GM12891 (cell line): ENCODE measurements around the gene NOS3.

Experiments
- DNase-seq: peaks from one replicate; pipeline ENCODE4 v3.0.0; 2011; ENCODE audit warnings: low spot score; ENCODE audit not compliant: insufficient read length
- FAIRE-seq: peaks from 2 replicates; lab custom pipeline; 2011; peaks lifted over from hg19 to GRCh38; lab: Jason Lieb, UNC
- PAX5 ChIP-seq: IDR thresholded peaks from 2 replicates; pipeline ENCODE4 v1.6.1; 2011; ENCODE audit warnings: low read length, moderate library complexity, mild to moderate bottlenecking; ENCODE audit not compliant: insufficient read depth, severe bottlenecking
- POLR2A ChIP-seq: IDR thresholded peaks from 2 replicates; pipeline ENCODE4 v1.6.1; 2011; ENCODE audit warnings: low read depth, low read length, control low read depth
- POLR2AphosphoS5 ChIP-seq: IDR thresholded peaks from 2 replicates; pipeline ENCODE4 v1.6.1; 2011; ENCODE audit warnings: low read depth, low read length, control low read depth
- POU2F2 ChIP-seq: IDR thresholded peaks from 2 replicates; pipeline ENCODE4 v1.6.1; 2011; ENCODE audit warnings: low read depth, mild to moderate bottlenecking, control low read depth, low read length, moderate library complexity
- SPI1 ChIP-seq: IDR thresholded peaks from 2 replicates; pipeline ENCODE4 v1.6.1; 2011; ENCODE audit warnings: low read depth, low read length, control low read depth
- TAF1 ChIP-seq: IDR thresholded peaks from 2 replicates; pipeline ENCODE4 v1.6.1; 2011; ENCODE audit warnings: low read depth, low read length, control low read depth

NOS3 gene

GRCh38 chr7:150980663-150981062, 10.2 kb upstream of the NOS3 start:
- no peak for DNase-seq
- TF ChIP-seq POLR2A (no peak), POLR2AphosphoS5 (no peak), TAF1 (no peak), PAX5 (no peak), POU2F2 (no peak), SPI1 (no peak)
- no peak for FAIRE-seq

- TF ChIP-seq POU2F2 (no peak), POLR2AphosphoS5 (no peak), TAF1 (no peak), PAX5 (no peak), SPI1 (no peak), POLR2A (no peak)
- FAIRE-seq (no peak), DNase-seq (no peak)
These were observed 9.2 kb upstream of the NOS3 start for GRCh38 chr7:150981644-150982043.

GRCh38 chr7:150982351-150982750, 8.5 kb upstream of the NOS3 start:
- DNase-seq, result no peak
- FAIRE-seq, result no peak
- no peak for TF ChIP-seq PAX5

DNA sequence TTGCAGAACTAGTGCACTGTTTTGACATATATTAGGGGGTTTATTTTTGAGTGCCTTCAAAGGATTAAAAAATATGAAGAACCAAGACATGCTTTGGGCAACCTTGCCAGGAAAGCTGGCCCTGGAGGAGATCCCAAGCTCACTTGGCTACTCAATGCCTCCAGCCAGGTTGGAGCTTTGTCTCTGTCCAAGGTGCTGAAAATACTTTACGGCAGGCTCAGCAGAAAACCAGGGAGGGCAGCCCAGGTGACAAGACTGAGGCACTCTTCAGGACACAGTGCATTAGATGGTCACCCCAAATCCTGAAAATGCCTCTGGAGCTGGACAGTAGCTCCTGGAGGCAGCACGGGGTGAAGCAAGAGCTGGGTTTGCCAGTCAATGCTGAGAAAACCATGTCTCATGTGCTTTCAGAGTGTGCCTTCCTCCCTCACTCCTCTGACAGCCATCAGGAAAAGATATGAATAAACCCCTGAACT, 6.9 kb upstream of the NOS3 start:
- TF ChIP-seq POLR2AphosphoS5 (no peak), SPI1 (no peak), PAX5 (no peak), POU2F2 (no peak), POLR2A (no peak), TAF1 (no peak)
- FAIRE-seq (no peak), DNase-seq (no peak)

GRCh38 chr7:150986099-150986512, 4.7 kb upstream of the NOS3 start:
- no peak for DNase-seq
- peak; percentile 9 for FAIRE-seq

DNA sequence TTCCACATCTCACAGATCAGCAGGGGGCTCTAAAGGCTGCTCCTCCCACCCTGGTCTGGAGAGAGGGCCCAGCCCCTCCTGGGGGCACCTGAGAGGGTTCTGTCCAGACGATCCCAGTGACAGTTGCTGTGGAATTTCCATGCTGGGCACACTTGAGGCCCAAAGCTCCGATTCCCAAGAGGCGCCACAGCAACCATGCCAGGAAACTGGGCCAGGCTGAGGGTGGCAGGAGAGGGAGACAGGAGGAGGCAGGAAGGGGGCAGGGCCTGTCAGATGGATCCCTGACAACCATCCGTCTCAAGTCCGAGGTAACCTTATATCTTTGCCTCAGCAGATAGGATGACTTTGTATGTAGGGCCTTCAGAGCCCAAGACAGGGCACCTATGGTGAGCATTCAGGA, 4.3 kb upstream of the NOS3 start:
- FAIRE-seq, result no peak
- TF ChIP-seq SPI1 (no peak), PAX5 (no peak), TAF1 (no peak), POLR2A (no peak), POU2F2 (no peak), POLR2AphosphoS5 (no peak)
- DNase-seq, result no peak

More at GRCh38 chr7:150986099-150986512, 4.7 kb upstream of the NOS3 start:
- TF ChIP-seq POLR2A, result no peak
- TF ChIP-seq PAX5, result peak; percentile 8

DNA sequence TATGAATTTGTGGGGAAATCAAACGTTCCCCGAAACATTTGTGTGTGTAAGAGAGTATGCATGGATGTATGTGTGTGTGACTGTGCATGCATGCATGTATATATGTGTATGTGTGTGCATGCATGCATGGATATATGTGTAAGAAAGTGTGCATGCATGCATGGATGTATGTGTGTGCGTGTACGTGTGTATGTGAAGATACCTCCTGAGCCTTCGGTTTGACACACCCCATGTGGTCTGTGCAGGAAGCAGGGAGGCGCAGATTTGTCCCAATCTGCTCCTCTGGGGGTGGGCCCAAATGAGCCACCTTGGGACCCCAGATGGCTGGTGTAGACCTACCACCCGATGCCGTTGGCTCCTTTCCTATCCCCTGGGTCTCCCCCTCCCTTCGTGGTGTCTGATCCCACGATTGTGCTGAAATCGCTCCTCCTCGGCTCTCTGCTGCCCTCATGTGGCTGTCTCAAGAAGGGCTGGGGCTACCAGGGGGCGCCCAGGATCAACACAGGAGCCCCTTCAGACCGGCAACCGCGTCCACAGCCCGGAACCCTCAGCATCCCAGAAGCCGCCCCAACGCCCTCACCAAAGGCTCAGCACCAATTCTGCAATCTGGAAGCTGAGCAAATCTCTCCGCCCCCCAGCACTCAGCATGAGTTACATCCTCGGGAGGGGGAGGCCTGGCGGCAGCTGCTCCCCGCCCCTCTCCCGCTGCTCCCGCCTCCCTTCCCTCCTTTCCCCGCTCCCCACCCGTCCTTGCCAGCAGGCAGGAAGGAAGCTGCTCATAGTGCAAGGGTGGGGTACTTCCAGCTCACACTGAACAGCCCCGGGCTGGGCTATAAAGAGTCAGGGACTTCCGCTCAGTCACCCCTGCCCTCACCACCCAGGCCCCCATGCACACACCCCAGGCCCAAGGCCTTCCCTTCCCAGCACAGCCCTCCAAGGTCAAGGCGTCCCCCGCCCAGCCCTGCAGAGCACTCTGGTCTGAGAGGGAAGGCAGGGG, 2.3 kb upstream of the NOS3 start:
- TF ChIP-seq SPI1, result no peak
- no peak for TF ChIP-seq TAF1
- TF ChIP-seq POLR2A, result no peak
- TF ChIP-seq PAX5, result no peak
- no peak for TF ChIP-seq POLR2AphosphoS5
- TF ChIP-seq POU2F2, result no peak
- DNase-seq (peak; percentile 81), FAIRE-seq (peak; percentile 16)

DNA sequence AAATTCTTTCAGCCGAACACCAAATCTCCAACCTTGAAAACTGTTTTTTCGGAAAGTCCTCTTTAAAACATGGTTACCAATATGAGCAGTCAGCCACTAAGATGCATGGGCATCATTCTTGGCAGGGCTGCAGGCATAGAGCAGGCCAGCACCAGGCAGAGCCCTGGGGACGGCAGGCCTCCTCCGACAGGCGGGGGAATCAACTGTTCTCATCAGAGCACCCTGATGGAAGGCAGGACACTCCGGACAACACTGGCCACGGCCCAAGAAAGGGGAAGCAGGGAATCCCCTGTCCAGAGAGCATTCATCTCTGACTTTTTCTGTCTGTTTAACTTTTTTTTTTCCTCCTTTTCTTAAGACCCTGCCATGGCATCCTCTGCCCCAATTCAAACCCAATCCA, 1.4 kb upstream of the NOS3 start:
- DNase-seq, result no peak
- no peak for FAIRE-seq
- TF ChIP-seq PAX5, result no peak
- no peak for TF ChIP-seq SPI1
- no peak for TF ChIP-seq POLR2AphosphoS5
- no peak for TF ChIP-seq POU2F2
- no peak for TF ChIP-seq TAF1
- no peak for TF ChIP-seq POLR2A

GRCh38 chr7:150992051-150992640, 1.3 kb downstream of the NOS3 start:
- FAIRE-seq, result no peak
- no peak for DNase-seq
- no peak for TF ChIP-seq POLR2A
- TF ChIP-seq PAX5, result no peak
- TF ChIP-seq TAF1, result no peak
- no peak for TF ChIP-seq POU2F2
